NT2/D1 (cell line): ENCODE results near the gene BCOR.

Source experiments
- YY1 ChIP-seq: IDR thresholded peaks from 2 replicates; pipeline ENCODE4 v1.6.1; 2011; ENCODE audit not compliant: insufficient read length, insufficient read depth
- ZNF274 ChIP-seq: IDR thresholded peaks from 2 replicates; pipeline ENCODE4 v1.6.1; 2011; ENCODE audit warnings: mild to moderate bottlenecking, low read depth, low read length

- no peak for TF ChIP-seq YY1
- no peak for TF ChIP-seq ZNF274
Measured at GRCh38 chrX:40088803-40089540, 8.8 kb downstream of the BCOR start.
